GM18868 (cell line): ENCODE measurements around the gene TAAR5.
"Not testable (repeated sequence)": the region's sequence is repeated elsewhere in the genome, so short reads cannot be mapped to it uniquely, and the experiment has no call there.

ENCODE experiments used
- ATAC-seq: cut with Tn5 transposase; IDR thresholded peaks from one replicate; pipeline ENCODE4 v1.9.1; 2021; ENCODE audit warnings: mild to moderate bottlenecking, moderate library complexity; ENCODE audit not compliant: unreplicated experiment

TAAR5 gene

GRCh38 chr6:132571774-132572173 is 17.8 kb downstream of the TAAR5 start:
- no peak for ATAC-seq

GRCh38 chr6:132570221-132570777 is 19.2 kb downstream of the TAAR5 start, which contains the start of gene TAAR6:
Gene TAAR6, plus strand, starts transcription at chr6:132570322. Its CDS starts 0 bp downstream, at chr6:132570322.
- no peak for ATAC-seq

GRCh38 chr6:132569170-132569569 is 20.4 kb downstream of the TAAR5 start:
- ATAC-seq: no peak

GRCh38 chr6:132568611-132569010 is 20.9 kb downstream of the TAAR5 start:
- ATAC-seq: no peak

GRCh38 chr6:132567566-132567965 is 22.0 kb downstream of the TAAR5 start:
- no peak for ATAC-seq

- ATAC-seq: no peak
Measured at GRCh38 chr6:132566404-132566803, 23.1 kb downstream of the TAAR5 start.

GRCh38 chr6:132560087-132560486 is 29.5 kb downstream of the TAAR5 start:
- ATAC-seq: not testable (repeated sequence)

GRCh38 chr6:132552372-132552771 is 37.2 kb downstream of the TAAR5 start, which contains the start of gene TAAR8:
Gene TAAR8, plus strand, starts transcription at chr6:132552672. Its CDS starts 21 bp downstream, at chr6:132552693.
- ATAC-seq: no peak

- ATAC-seq: no peak
Measured at GRCh38 chr6:132551214-132551613, 38.3 kb downstream of the TAAR5 start.

- ATAC-seq: no peak
Measured at GRCh38 chr6:132548746-132549463, 40.6 kb downstream of the TAAR5 start.

GRCh38 chr6:132544826-132545225 is 44.7 kb downstream of the TAAR5 start:
- ATAC-seq: no peak
